Activated CD8-positive, alpha-beta memory T cell treated with anti-CD3 and anti-CD28 coated beads, Interleukin-2, amount 50 U/mL, for 24 hours (primary cell): ENCODE data around the gene MRPL50.

ENCODE experiments used
- DNase-seq: peaks from one replicate; pipeline ENCODE4 v3.0.0-alpha.2; 2020; ENCODE audit errors: extremely low read depth

Gene MRPL50

DNA sequence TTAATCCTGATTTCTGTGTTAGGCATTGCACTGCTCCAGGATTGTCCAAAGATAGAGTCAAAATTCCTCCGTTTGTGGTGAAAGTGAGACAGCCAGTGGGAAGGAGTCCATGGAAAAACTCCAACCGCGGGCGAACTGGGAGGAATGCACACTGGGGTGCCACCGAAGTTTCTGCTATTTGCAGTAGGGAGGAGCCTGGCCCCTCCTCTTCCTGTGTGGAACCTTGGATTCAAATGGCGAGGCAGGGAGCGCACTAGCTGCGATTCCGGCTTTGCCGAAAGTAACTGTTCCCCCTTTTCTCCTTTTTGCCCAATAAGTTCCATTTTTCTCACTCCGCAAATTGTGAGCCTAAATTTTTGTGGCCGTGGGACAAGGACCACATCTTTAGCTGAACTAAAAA, 22.9 kb downstream of the MRPL50 start:
- DNase-seq: no peak

DNA sequence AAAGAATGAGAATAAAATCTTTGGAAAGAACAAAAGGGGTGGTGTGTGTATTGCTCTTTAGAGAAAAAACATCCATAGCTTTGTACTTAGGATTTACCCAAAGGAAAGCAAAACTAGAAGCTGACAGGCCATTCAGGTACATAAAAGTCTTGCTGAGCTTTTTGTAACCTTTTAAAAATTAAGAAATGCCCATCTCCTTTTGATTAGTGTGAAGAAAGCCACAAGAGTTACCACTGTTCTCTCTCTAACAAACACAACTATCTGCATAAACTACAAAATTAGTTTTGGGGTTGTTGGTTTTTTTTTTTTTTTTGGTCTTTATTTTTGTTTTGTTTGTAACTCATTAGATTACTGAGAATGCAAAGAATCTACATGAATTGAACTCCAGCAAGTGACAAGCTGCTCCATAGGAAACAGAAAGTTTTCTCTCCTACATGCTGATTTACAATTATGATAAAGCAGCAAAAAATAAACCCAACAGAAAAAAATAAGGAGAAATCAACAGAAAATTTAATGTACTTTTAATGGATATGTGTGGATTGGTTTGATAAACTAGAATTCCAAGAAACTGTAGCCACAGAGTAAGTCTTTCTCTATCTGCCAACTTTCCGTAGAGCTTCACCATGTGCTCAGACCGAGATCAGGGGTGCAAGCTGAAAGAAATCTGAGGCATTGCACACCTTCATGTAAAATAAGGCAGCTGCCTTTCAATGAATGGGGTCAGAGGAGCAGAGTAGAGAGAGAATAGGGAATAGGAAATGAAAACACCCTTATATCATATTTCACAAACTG, 25.9 kb downstream of the MRPL50 start:
- DNase-seq: no peak

DNA sequence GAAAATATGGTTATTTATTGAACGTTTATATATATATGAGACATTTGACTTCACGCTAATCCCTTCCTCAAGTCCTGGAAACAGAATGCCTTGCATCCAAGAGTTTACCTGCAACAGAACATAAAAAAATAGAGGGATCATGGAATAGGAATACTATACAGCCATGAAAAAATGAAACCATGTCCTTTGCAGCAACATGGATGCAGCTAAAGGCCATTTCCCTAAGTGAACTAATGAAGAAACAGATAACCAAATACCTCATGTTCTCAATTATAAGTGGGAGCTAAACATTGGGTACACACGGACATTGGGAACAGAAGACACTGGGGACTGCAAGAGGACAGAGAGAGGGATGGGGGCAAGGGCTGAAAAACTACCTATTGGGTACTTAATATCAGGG, 26.6 kb downstream of the MRPL50 start:
- DNase-seq: no peak

DNA sequence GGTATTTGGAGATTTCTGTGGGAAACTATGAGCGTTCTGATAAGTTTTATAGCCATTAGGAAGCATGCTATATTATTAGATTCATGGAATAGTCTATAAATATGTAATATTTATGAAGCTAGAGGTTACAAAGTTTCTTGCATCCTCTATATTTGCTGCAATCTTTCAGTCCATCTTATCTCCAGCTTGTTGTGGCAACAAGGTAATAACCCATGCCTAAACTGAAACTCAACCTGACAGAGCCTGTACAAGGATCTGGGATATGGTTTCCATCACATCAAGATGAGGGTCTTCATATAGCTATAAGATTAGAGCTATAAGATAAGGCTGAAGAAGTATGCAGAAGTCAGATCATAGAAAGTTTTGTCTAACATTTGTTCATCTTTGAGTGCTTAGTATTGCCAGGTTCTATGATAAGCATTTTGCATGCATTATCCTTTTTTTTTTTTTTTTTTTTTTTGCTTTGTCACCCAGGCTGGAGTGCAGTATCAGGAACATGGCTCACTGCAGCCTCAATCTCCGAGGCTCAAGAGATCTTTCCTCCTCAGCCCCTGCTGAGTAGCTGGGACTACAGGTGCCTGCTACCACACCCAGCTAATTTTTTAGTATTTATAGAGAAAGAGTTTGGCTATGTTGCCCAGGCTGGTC, 28.4 kb downstream of the MRPL50 start:
- DNase-seq: no peak

DNA sequence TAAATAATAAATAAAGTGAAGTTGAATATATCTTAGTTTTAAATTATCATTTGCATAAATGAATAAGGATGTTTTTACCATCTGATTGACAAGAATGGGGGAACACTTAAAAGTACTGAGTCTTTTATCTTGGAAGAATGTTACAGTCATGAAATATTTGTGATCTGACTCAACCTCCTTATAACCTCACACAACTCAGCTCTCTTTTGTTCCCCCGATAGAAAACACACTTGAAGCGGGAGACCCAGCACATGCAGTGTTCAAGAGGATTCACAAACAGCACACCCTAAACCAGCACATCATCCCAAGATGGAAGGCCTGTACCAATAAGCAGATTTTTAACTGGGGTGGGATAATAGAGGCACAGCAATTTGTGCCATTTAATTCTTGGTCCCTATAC, 29.1 kb downstream of the MRPL50 start:
- DNase-seq: no peak

DNA sequence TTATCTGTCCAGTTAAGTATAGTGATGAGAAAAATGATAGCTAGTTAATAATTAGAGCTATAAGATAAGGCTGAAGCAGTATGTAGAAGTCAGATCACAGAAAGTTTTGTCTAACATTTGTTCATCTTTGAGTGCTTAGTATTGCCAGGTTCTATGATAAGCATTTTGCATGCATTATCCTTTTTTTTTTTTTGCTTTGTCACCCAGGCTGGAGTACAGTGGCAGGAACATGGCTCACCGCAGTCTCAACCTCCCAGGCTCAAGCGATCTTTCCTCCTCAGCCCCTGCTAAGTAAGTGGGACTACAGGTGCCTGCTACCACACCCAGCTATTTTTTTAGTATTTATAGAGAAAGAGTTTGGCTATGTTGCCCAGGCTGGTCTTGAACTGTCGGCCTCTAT, 31.1 kb downstream of the MRPL50 start:
- DNase-seq: no peak

DNA sequence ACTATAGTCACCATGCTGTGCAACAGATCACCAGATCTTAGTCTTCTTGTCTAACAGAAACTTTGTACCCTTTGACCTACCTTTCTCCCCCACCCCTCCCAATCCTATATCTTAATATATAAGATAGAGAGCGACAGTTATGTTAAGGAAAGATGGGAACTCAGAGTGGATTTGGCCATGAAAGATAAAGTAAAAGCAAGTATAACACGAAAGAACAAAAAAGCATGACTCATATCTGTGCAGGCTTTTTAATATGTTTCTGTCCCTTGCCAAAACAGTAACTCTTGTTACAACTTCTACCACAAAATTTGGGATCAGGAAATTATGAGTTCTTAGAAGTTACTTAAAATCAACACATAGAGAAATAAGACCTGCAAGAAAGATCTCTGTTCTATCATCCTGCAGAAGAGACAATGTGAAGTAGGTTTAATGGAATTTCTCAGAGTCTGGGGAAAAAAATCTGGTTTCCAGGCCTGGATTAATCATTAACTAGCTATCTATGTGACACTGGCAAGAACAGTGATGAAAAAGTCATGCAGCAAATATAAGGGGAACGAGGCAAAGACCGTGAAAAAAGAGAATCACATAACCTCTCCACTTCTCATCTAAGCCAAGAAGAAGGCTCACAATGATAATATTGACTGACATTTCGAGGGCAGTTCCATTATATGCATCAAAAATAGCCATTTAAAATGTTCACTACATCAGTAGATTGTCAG, 32.2 kb downstream of the MRPL50 start:
- no peak for DNase-seq

DNA sequence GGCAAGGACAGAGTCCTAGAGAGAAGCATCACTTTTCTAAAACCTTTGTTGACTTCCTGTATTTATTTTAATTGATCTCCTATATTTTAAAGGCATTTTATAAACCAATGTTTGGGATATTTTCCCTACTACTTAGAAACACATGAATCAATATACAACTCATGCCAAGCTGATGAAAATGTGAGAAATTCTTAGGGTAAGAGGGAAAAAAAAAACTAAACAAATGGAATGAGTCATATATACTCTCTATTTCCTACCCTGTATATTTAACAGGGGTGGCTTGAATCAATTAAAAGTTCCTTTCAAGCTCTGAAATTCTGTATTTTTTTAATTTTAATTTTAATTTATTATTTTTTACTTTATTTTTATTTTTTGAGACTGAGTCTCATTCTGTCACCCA, 33.2 kb downstream of the MRPL50 start:
- DNase-seq: no peak

DNA sequence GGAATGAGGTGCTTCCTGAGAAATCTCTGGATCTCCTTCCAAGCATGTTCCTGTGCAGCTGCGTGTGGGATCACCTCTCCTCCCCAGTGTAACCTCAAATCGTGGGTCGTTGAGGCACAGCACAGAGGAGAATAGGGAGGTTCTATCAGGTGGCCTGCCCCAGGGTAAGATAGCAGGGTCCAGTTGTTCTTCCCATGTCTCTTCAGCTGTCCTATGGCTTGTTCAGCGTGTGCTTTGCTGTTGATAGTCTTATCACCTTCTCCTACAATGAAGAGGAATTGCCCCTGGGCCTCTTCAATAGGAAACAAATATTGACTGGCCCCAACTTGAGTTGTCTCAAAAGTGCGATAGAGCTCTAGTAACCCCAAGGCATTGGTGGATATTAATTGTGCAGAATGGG, 36.0 kb downstream of the MRPL50 start:
- DNase-seq: no peak

DNA sequence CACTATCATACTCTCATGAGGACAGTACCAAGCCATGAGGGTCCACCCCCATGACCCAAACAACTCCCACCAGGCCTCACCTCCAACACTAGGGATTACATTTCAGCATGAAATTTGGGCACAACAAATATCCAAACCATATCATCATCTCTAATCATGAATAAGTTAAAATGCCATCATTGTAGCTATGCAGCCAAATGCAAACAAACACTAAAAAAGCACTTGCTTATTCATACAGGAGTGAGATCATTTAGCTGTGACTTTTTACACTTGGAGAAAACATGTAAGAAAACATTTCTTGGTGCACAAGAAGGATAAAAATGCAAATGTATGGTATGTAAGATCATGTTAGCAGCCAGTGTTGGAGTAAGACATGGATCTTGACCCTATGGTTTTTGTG, 37.8 kb downstream of the MRPL50 start:
- DNase-seq: no peak

DNA sequence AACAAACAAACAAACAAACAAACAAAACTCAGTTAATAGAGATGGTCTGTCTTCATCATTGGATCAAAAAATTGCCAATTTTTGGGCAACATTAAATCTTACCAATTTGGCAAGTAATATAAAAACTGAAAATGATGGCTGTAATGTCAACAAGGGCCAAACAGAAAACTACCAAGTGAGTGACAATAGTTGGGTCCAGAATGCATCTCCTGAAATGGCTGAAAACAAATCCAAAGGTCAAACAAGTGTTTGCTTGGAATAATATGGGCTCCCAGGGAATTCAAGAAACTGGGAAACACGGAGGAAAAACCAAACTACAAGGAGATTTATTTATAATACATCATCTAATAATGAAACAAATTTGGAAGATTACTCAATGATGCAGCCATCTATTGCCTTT, 38.7 kb downstream of the MRPL50 start:
- DNase-seq: no peak

DNA sequence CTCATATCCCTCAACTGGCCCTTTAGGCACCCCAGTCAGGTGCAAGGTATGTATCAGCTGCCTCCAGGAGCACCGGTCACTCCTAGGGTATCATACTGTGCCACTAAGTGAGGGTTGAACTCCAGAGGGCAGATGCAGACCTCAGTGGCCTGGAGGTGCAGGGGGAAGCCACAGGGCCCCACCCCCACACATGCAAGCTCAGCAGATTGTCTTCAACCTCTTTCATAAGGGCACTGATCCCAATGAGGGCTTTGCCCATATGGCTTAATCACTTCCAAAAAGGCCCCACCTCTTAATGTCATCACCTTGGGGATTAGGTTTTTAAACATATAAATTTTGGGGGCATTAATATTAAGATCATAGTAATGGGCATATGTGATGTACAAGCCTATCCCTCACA, 41.8 kb downstream of the MRPL50 start:
- no peak for DNase-seq

DNA sequence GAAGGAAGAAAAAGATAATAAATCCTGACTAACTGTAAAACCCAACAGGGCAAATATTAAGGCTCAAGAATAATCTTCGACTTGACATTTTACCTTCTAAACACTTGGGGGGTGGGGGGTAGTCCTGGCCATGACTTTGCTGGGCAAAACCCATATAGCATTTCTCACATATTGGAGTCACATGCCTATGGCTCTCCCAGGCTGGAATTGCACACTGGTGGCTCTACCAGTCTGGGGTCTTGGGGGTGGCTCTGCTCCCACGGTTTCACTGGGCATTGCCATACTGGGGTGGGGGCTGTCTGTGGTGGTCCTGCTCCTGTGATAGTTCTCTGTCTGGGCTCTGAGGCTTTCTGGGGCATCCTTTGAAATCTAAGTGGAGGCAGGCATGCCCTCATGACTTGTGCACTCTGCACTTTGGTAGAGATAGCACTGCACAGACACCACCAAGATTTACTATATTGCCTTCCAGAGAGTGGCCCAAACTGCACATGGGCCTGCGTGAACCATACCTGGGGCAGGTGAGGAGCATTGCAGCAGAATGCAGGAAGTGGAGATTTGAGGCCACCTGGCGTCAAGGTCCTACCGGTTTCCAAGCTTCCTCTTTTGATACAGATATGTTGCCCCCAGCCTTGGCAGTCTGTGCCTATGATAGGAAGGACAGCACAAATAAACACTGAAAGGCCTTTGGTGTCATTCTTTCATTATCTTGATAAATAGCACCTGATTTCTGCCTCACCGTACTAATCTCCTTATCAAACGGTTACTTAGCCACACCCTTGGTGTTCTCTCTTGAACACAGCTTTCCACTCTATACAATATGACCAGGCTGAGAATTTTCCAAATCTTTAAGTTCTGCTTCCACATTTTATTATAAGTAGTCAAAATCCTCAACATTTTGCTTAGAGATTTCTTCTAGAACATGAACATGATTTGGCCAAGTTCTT, 43.4 kb downstream of the MRPL50 start:
- no peak for DNase-seq

DNA sequence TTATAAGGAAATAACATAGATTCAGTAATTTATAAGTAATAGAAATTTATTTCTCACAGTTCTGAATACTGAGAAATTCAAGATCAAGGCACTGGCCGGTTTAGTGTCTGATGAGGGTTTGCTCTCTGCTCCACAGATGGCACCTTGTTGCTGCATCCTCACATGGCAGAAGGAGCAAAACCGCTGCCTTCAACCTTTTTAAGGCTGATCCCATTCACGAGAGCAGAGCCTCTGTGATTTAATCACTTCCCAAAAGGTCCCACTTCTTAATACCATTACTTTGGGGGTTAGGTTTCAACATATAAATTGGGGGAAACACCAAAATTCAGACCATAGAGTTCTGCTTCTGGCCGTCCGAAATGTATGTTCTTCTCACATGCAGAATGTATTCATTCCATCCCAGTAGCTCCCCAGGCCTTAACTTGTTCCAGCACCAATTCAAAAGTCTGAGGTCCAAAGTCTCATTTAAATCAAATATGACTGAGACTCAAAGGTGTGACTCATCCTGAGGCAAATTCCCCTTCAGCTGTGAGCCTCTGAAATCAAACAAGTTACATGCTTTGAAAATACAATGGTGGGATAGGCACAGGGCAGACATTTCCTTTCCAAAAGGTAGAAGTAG, 44.2 kb downstream of the MRPL50 start:
- no peak for DNase-seq

DNA sequence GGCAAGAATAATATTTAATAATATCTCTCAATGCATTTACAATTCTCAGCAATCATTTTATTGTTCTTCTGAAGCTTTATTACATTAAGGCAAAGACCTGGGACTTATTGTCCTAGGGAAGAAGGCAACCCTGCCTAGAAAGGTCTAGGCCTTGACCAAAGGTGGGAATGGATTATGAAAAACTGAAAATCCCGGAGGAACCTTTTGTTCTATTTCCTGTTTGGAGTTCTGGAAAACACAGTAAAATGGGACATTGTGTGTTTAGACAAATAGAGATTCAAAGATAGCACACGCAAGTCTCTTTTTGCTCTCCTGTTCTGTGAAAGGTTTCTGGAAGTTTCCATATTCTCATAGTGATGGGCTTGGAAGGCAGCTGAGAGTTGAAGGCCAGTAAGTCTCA, 44.7 kb downstream of the MRPL50 start:
- no peak for DNase-seq

DNA sequence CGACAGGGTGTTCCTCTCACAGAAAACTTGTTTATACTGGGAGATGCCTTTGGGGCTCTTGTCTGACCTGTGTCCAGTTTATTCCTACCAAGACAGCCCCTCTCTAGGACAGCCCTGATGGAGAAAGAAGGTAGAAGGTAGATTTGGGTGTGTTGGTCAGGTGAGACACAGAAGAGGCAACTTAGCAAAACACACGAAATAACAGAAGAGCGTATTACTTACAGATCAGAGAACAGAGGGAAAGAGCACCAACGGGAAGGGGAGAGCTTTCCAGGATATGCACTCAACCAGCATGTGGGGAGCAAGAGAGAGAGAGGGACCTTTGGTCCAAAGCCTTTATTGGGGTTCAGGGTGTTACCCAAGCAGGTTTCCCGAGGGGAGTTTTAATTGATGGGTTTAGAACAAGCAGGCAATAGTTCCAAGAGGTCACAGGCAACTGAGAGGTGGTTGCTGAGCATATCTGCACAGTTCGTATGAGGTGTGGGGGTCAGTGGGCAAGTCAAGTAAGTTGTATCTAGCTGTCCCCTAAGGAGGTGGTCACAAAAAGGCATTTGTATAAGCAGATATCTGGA, 45.4 kb downstream of the MRPL50 start:
- no peak for DNase-seq

DNA sequence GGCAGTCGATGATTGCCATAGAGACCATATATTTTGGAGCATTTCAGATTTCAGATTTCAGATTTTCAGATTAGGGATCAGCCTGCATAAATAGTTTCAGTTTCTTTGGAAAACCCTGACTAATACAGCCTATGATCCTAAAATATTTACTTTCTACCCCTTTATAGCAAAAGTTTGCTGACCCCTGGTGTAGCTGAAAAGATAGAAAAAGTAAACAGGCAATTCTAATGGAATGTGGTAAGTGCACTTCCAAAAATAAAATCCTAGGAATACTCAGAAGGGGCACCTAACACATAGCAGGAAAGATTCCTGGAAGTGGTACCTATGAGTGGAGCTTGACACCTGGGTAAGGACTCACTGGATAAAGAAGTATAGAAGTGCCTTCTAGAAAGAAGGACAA, 48.1 kb downstream of the MRPL50 start:
- DNase-seq: no peak

DNA sequence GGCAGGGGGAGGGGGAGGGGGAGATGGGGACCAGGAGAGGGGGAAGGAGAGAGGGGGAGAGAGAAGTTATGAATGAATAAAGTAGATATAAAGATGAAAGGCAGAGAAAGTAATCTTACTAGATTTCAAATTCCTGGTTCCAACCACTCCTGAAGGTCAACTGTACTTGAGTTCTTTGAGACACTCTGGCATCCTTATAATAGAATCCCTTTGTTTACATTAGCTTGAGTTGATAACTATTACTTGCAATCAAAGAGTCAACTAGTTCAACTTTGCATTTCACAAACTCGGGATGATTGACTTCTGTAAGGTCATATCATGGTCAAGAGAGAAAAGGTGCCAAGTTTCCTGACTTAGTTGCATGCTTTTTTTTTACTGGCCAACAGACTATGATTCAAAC, 55.8 kb downstream of the MRPL50 start:
- DNase-seq: no peak

DNA sequence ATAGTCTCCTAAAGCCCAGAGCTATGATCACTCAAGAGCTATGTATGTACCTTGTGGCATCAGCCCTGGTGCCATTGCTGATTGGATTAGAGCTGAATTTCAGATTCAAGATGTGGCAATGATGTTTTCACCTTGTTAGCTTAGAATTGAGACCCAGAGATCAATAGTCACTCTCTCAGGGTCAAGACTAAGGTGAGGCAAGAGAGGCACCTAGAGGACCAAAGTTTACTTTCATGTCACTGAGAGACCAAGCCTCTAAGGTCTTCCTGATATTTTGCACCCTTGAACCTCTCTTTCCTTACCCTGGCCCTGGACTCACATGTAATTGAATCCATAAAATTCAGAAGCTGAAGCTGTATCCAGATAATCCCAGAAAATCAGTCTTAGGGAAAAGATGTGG, 56.5 kb downstream of the MRPL50 start:
- DNase-seq: no peak
